ENCODE data around the gene EYA3.
A peak's percentile ranks its signal among the peaks of the same experiment; 100 is the strongest.

EYA3 gene

GRCh38 chr1:28112388-28113241, 24.2 kb upstream of the EYA3 start:
- no peak for DNase-seq (ENCODE audit: low read depth, low spot score)

GRCh38 chr1:28111157-28111556, 22.7 kb upstream of the EYA3 start:
- no peak for DNase-seq (ENCODE audit: low read depth, low spot score)

DNA sequence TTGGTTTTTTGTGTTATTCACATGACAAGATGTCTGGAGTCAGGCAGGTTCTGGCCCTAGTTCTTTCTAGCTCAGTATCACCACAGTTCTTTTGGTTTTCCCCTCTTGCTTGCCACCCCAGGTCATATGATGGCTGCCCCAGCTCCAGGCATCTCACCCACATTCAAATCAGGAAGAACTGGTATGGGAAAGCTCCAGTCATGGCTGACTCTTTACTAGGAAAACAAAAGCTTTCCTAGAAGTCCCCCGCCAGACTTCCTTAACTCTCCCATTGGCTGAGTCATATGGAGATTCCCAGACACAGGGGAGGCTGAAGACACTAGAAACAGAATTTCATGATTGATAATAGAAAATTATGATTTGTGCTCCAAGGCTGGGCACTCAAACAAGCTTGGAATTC, 22.1 kb upstream of the EYA3 start:
- DNase-seq (ENCODE audit: low read depth, low spot score) = no peak

- DNase-seq (ENCODE audit: low read depth, low spot score) = no peak
Observed at GRCh38 chr1:28109639-28110038, 21.2 kb upstream of the EYA3 start.

GRCh38 chr1:28108001-28108400, 19.6 kb upstream of the EYA3 start:
- DNase-seq (ENCODE audit: low read depth, low spot score) = no peak

DNA sequence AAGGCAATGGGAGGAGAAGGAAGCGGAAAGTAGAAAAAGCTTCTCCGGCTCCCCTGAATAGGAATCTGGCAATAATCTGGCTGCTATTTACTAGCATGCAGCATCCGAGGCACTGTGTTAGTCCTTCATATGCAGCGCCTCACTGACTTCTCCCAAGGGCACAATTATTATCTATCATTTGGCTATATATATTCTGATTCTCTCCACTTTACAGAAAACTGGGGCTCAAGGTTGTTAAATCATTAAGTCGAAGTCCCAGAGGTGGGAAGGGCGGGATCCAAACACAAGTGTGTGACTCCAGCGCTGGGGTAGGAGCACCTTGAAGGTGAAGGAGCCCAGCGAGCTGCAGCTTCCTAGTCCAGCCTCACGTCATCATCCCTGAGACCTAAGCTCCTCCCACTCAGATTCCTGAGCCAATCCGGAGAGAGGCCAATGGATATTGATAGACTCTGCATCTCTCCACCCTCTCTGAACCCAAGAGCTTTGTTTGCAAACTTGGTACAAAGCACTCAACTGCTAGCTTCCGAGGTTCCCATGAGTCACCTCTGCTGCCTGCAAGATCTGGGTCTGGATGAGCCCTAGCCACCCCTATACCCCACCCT, 16.6 kb upstream of the EYA3 start:
- no peak for DNase-seq (ENCODE audit: low read depth, low spot score)

DNA sequence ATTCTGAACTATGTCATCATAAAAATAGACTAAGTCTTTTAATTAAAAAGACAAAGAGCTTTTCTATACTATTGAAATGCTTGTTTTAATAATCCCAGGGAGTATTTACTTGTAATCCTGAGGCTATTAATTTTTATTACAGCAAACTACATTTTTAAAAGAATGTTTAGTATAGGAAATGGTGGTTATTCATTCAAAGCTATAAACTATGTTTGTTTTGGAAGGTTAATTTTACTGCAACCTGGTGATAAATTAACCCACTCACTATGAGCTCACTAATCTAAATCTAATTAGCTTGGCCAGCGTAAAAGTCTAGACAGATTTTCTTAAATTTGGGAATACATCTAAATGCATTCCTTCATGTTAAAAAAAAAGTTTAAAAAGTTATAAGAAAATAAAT, 13.8 kb upstream of the EYA3 start:
- no peak for DNase-seq (ENCODE audit: low read depth, low spot score)

GRCh38 chr1:28099050-28099769, 10.8 kb upstream of the EYA3 start:
- DNase-seq (ENCODE audit: low read depth, low spot score) = no peak

- DNase-seq (ENCODE audit: low read depth, low spot score) = no peak
Observed at GRCh38 chr1:28097100-28097472, 8.7 kb upstream of the EYA3 start.

DNA sequence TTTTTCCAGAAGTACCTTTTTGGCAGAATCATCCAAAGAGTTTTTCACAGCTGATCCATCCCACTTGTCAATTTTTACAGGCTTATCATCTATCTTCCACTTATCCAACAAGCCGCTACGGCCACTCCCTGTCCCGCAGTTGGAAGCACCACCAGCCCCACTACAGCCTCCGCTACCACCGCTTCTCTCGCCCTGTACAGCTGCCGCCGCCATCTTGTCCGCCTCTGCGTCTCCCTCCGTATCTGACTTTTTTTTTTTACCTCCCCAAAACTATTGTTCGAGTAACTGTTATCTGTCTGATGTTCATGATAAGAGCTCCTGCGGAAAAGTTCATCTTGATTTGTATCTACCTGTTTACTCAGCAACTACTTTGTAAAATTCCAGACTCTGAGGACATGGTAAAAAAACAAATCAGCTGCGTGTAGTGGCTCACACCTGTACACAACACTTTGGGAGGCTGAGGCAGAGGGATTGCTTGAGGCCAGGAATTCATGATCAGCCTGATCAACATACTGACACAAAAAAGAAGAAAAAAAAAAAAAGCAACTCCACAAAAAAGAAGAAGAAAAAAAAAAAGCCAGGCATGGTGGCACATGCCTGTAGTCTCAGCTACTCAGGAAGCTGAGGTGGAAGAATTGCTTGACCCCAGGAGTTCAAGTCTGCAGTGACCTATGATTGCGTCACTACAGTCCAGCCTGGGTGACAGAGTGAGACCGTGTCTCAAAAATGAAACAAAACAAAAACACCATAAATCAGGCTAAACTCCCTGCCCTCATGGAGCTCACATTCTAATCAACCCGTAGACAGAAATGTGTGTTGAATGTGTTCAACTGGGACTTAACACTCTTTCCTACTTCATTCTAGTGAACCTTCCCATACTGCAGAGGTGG, 8.0 kb upstream of the EYA3 start:
- DNase-seq (ENCODE audit: low read depth, low spot score) = no peak

- peak; percentile 60 for DNase-seq (ENCODE audit: low read depth, low spot score)
Observed at GRCh38 chr1:28091043-28091781, 2.8 kb upstream of the EYA3 start.

GRCh38 chr1:28087614-28088167, 719 bp downstream of the EYA3 start:
- no peak for DNase-seq (ENCODE audit: low read depth, low spot score)

- DNase-seq (ENCODE audit: low read depth, low spot score) = no peak
Observed at GRCh38 chr1:28086651-28087050, 1.8 kb downstream of the EYA3 start.

DNA sequence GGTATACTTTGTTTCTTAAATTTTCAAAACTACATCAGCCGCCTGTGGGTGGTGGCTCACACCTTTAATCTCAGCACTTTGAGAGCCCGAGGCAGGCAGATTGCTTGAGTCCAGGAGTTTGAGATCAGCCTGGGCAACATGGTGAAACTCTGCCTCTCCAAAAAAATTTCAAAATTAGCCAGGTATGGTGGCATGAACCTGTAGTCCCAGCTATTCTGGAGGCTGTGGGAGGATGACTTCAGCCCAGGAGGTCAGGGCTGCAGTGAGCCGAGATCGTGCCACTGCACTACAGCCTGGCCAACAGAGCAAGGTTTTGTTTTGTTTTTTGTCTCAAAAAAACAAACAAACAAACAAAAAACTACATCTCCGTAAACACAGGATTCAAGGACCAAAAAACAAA, 3.3 kb downstream of the EYA3 start:
- no peak for DNase-seq (ENCODE audit: low read depth, low spot score)

GRCh38 chr1:28083876-28084275, 4.5 kb downstream of the EYA3 start:
- DNase-seq (ENCODE audit: low read depth, low spot score) = no peak

DNA sequence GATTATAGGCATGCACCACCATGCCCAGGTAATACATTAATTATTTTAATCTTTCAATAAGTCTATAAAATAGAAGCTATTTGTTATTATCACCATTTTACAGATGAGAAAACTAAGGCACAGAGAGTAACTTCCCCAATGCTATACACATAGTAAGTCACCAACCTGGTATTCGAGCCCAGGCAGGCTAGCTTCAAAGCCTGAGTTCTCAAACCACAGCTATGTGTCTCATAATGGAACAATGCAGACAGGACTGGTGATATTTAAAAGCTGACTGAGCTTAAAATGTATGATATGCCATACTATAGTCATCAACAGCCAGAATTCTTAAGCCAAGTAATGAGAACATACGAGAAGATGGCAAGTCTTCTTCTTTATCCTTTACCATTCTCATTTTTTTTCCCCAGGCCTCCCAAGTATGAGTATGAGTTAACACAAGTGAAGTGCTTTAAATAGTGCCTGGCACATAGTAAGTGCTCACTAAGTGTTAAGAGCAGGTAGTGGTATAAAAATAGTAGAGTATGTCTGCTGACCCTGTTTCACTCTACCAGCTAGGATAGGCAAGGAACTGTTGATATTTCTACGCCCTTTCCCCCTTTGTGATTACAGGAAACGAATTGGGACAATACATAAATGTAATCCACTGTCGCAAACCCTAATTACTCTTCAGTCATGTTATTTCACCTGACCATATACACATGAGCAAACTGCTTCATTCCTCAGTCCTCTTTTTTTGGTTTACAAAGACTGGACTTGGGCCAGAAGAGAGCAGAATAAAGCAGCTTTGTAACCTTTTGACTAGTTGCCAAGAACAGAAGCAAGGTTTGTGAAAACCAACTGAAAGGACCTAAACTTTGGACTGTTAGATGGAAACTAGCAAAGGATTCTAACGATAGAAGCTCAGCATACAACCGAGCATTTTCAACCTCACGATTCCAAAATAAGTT, 9.5 kb downstream of the EYA3 start:
- DNase-seq (ENCODE audit: low read depth, low spot score) = no peak

GRCh38 chr1:28078262-28078661, 10.1 kb downstream of the EYA3 start:
- no peak for DNase-seq (ENCODE audit: low read depth, low spot score)

GRCh38 chr1:28074892-28075511, 13.4 kb downstream of the EYA3 start:
- DNase-seq (ENCODE audit: low read depth, low spot score) = no peak

- DNase-seq (ENCODE audit: low read depth, low spot score) = no peak
Observed at GRCh38 chr1:28073867-28074266, 14.5 kb downstream of the EYA3 start.

Measured in activated naive CD8-positive, alpha-beta T cell treated with anti-CD3 and anti-CD28 coated beads, Interleukin-2, amount 50 U/mL, for 16 hours (primary cell).